Fibroblast of skin of left biceps (primary cell): Measurements from ENCODE around the gene MAPRE3.

Source experiments
- DNase-seq, 2 experiments: peaks; one replicate each; pipeline ENCODE4 v3.0.0-alpha.2; 2013; ENCODE audit warnings: low read depth in 2 of 2

Gene MAPRE3

GRCh38 chr2:27040282-27040681 is 69.8 kb downstream of the MAPRE3 start:
- DNase-seq: no peak

- DNase-seq: no peak
These were observed 71.3 kb downstream of the MAPRE3 start for GRCh38 chr2:27041752-27042151.

- DNase-seq: no peak
These were observed 71.8 kb downstream of the MAPRE3 start for GRCh38 chr2:27042159-27042661.

GRCh38 chr2:27042985-27043634 is 72.7 kb downstream of the MAPRE3 start:
- DNase-seq: no peak

- no peak for DNase-seq
These were observed 79.2 kb downstream of the MAPRE3 start for GRCh38 chr2:27049422-27050280.

- peak; percentile 93 to 95 for DNase-seq
These were observed 80.0 kb downstream of the MAPRE3 start for GRCh38 chr2:27050281-27050995.

- DNase-seq: peak; percentile 80 to 82
These were observed 80.8 kb downstream of the MAPRE3 start, which contains the start of gene AGBL5 for GRCh38 chr2:27050996-27051901. AGBL5 (plus strand) TSS chr2:27051668; CDS start chr2:27052959, 1,291 bp downstream.

- no peak for DNase-seq
These were observed 81.6 kb downstream of the MAPRE3 start for GRCh38 chr2:27051902-27052645.

GRCh38 chr2:27053321-27053720 is 82.9 kb downstream of the MAPRE3 start:
- DNase-seq: no peak

GRCh38 chr2:27053776-27054175 is 83.3 kb downstream of the MAPRE3 start:
- DNase-seq: no peak

- no peak for DNase-seq
These were observed 84.3 kb downstream of the MAPRE3 start for GRCh38 chr2:27054721-27055120.

- DNase-seq: no peak
These were observed 86.7 kb downstream of the MAPRE3 start for GRCh38 chr2:27057184-27057583.

- no peak for DNase-seq
These were observed 87.8 kb downstream of the MAPRE3 start for GRCh38 chr2:27058210-27058609.

GRCh38 chr2:27059141-27059820 is 88.8 kb downstream of the MAPRE3 start:
- no peak for DNase-seq

- no peak for DNase-seq
These were observed 89.9 kb downstream of the MAPRE3 start for GRCh38 chr2:27060323-27060722.

- DNase-seq: no peak
These were observed 94.7 kb downstream of the MAPRE3 start for GRCh38 chr2:27065128-27065527.

GRCh38 chr2:27067385-27067784 is 96.9 kb downstream of the MAPRE3 start:
- DNase-seq: no peak

GRCh38 chr2:27069436-27069835 is 99.0 kb downstream of the MAPRE3 start:
- DNase-seq: no peak

GRCh38 chr2:27069961-27070618 is 99.7 kb downstream of the MAPRE3 start:
- no peak for DNase-seq
